Skeletal muscle tissue (tissue), 4 donors: ENCODE results near the gene ADAP1. TPM values are rescaled to one million over a fixed set of nuclear protein-coding genes. Genes with fewer than 3 reads are reported as not detected.
A peak's percentile ranks its signal among the peaks of the same experiment; 100 is the strongest.

Experiments used
- H3K27ac ChIP-seq: one replicate; pipeline ENCODE4 v1.7.0; 2013; ENCODE audit warnings: mild to moderate bottlenecking, low read depth, low read length, inconsistent platforms
- H3K27me3 ChIP-seq, 3 donors: one replicate each; pipeline ENCODE4 v1.7.0; 2013; ENCODE audit warnings: low read length in 3 of 3; ENCODE audit not compliant: control insufficient read depth in 3 of 3, insufficient read depth in 3 of 3
- H3K36me3 ChIP-seq, 3 donors: one replicate each; pipeline ENCODE4 v1.7.0; 2013; ENCODE audit warnings: low read length in 3 of 3; ENCODE audit not compliant: control insufficient read depth in 3 of 3, insufficient read depth in 3 of 3
- H3K4me1 ChIP-seq, 3 donors: one replicate each; pipeline ENCODE4 v1.7.0; 2013; ENCODE audit warnings: low read length in 3 of 3, mild to moderate bottlenecking in 3 of 3; ENCODE audit not compliant: control insufficient read depth in 3 of 3, insufficient read depth in 3 of 3
- H3K4me3 ChIP-seq, 3 donors: one replicate each; pipeline ENCODE4 v1.7.0; 2013; ENCODE audit warnings: low read length in 3 of 3
- H3K9ac ChIP-seq, 3 donors: one replicate each; pipeline ENCODE4 v1.7.0; 2013; ENCODE audit warnings: low read length in 3 of 3, mild to moderate bottlenecking in 3 of 3, moderate library complexity in 2 of 3, low read depth in 1 of 3
- H3K9me3 ChIP-seq, 3 donors: one replicate each; pipeline ENCODE4 v1.7.0; 2013; ENCODE audit warnings: low read length in 3 of 3; ENCODE audit not compliant: control insufficient read depth in 3 of 3
- total RNA-seq: library from RNA; depleted of rRNA; stranded (reverse); fragments of >200 nt; gene quantifications from one replicate; pipeline ENCODE4 v1.2.3, GENCODE V29; 2014
- donor health status: Osteomylitis.

ADAP1 gene
- total RNA-seq, 1 donor from 2014 or later, result 1.0 TPM

DNA sequence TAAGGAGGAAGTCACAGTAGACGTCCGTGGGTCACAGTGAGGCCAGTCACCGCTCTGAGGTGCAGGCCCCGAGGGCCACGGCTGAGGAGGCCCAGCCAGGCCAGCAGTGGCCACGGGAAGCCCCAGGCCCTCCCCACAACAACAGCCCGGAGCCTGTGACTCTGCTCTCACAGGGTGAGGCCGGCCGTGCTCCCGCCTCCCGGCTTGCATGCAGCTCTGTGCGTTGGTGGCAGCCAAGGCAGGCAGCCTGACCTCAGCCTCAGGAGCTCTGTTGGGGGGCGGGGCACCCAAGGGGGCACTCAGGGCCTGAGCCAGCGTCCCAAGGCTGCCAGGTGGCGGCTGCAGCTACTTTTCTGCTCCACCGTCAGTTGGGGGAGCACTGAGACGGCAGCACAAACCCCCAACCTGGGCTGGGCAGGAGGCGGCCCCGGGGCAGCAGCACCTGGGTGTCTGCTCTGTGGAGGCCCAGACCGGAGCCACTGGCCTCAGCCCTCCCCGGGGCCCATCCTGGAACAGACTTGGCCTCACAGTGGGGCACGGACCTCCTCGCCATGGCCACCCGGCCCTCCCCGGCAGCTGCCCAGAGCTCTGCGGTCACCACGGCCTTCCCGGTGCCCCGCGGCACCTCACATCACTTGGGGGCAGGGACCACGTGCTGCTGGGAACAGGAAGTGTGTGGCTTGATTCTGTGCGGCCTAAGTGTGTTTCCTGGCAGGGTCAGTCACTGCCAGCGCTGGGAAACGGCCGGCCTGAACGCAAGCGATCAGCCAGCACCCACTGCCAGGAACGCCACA lies 41.8 kb upstream of the ADAP1 start:
- Histone ChIP-seq H3K9ac (no peak overlapping the region), H3K4me1 (peaks cover 4 to 13% (median 10%) of the 10 kb centered on the region in 3 donors), H3K27ac (no peak overlapping the region), H3K4me3 (no peak overlapping the region), H3K9me3 (no peaks in the 10 kb centered on the region), H3K36me3 (peaks cover 6 to 11% (median 10%) of the 10 kb centered on the region in 3 donors), H3K27me3 (peaks cover 16 to 17% (median 16%) of the 10 kb centered on the region in 3 donors)

DNA sequence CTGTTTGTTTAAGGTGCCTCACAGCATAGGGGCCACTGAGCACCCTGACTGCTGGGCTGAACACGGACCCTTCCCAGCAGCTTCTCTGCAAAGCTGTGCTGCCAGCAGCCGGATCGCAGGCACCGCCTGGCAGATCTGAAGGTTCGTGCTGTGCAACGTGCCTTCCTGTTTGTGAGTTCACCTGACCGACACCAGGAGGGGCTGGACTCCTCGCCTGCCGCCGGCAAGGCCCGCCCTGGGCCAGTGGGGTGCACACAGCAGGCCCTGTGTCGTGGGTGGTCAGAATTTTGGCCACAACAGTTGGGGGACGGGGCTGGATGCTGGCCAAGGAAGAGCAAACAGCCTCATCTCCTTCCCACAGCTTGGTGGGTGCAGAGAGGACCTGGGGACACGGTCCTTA lies 41.1 kb upstream of the ADAP1 start:
- no peak overlapping the region for H3K4me3 ChIP-seq
- no peaks in the 10 kb centered on the region for H3K9me3 ChIP-seq
- H3K4me1 ChIP-seq, result peaks cover 4 to 14% (median 10%) of the 10 kb centered on the region in 3 donors
- no peak overlapping the region for H3K9ac ChIP-seq
- peaks cover 6 to 11% (median 10%) of the 10 kb centered on the region in 3 donors for H3K36me3 ChIP-seq
- H3K27me3 ChIP-seq, result peaks cover 20 to 23% (median 22%) of the 10 kb centered on the region in 3 donors
- H3K27ac ChIP-seq, result no peak overlapping the region

DNA sequence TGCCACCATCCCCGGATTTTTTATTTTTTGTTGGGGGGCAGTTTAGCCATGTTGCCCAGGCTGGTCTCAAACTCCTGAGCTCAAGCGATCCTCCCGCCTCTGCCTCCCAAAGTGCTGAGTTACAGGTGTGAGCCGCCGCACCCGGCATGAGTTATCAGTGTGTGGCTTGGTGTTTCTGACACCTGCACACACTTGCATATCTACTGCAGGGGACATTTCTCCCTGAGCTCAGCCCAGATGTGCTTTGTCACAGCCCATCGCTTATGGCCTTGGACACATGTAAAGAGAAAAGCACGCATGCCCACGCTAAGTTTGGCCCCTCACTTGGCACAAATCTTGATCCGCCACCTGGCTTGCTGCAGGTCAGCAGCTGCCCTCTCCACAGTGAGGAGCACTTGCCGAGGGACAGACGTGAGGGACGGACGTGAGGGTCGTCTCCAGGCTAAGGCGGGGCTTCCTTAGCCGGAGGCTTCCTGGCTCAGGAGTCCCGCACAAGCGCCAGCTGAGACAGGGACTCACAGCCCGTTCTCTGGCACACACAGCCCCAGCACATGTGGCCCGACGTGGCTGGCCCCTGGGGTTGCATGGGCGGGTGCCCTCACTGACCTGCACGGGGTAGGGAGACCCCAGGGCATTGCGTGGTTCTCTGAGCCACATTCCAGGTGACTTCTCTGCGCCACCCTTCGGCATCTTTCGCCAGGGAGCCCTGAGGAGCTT lies 40.3 kb upstream of the ADAP1 start:
- H3K4me3 ChIP-seq, result no peak overlapping the region
- no peak overlapping the region for H3K27ac ChIP-seq

DNA sequence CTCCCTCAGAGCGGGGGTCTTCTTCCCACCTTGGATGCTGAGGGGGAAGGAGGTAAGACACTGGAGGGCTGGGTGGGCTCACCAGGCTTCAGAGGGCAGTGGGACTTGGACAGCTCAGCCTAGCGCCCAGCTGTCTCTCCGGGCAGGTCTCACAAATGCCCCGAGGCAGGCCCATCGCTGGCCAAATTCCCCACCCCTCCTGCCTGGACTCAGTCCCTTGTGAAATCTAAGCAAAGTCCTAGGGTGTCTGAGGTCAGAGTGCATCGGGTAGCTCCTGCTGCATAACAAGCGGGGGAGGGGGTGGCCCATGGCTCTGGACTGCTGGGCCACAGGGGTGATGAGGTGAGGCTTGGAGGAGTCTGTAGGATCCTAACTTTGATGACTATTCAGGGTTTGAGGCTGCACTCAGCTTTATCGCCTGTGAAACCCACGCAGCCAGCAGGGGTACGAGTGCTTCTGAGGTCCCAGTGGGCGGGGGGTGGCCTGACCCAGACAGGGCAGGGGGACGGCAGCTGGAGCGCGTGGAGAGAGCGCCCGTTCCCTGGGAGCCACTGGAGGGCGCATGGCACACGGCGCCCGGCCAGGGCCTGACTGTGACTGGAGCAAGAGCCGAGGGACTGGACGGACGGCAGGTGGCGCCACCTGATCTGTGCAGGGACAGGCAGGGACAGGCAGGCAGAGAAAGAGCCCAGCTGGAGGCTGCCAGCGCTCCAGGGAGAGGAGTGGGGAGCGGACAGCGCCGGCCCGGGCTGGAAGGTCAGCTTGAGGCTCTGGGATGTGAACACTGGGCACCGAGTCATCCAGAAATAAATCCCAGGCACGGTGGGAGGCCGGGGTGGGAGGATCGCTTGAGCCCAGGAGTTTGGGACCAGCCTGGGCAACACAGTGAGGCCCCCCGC lies 38.5 kb upstream of the ADAP1 start:
- Histone ChIP-seq H3K9me3 (no peaks in the 10 kb centered on the region), H3K27me3 (peaks cover 36 to 42% (median 40%) of the 10 kb centered on the region in 3 donors), H3K4me1 (peaks cover 4 to 16% (median 14%) of the 10 kb centered on the region in 3 donors), H3K36me3 (peaks cover 1 to 5% (median 2%) of the 10 kb centered on the region in 3 donors), H3K27ac (no peak overlapping the region), H3K4me3 (no peak overlapping the region), H3K9ac (peak overlapping the region in 1 of 3 donors; percentile 64)

More for the DNA sequence above, 40.3 kb upstream of the ADAP1 start:
- H3K36me3 ChIP-seq, result peaks cover 5 to 9% (median 7%) of the 10 kb centered on the region in 3 donors
- peak overlapping the region in 1 of 3 donors; percentile 25 for H3K9ac ChIP-seq
- peaks cover 25 to 27% (median 26%) of the 10 kb centered on the region in 3 donors for H3K27me3 ChIP-seq
- peaks cover 4 to 16% (median 14%) of the 10 kb centered on the region in 3 donors for H3K4me1 ChIP-seq
- no peaks in the 10 kb centered on the region for H3K9me3 ChIP-seq

DNA sequence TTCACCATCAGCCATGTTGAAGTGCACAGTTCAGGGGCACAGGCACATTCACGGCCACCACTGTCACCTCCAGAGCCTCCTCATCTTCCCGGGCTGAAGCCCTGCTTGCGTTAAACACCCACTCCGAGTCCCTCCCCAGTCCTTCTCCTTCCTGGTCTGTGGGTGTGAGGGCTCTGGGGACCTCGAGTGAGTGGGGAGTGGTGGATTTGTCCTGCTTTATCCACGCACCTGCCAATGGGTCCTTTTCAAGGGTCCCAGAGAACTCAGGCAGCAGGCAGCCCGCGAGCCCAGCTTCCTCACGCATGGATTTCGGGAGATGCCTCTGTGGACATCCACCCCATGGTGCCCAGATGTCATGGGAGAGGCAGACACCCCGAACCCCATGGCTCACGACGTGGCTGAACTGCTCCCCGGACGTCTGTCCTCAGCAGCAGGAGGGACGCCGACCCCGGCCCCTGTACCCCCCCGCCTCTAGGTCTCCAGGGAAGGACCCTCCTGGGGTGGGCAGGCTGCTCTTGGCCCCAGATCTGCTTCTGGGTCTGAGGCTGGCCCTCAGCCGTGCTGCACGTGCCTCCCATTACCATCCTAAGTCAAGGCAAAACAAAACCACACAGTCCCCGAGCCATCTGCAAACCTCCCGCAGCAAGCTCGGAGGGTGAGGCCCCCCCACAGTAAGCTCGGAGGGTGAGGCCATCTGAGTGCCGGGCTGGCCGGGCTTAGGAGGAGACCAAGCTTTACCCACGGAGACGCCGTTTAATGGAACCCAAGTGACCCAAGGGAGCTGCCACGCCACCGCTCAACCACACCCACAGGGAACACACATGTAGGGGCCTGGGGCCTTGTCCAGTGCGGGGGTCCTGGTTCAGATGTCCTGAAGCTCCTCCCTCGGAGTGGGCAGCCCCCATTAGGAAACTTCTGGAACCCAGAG lies 37.5 kb upstream of the ADAP1 start:
- Histone ChIP-seq H3K9me3 (no peaks in the 10 kb centered on the region), H3K4me3 (no peak overlapping the region), H3K9ac (peak overlapping the region in 1 of 3 donors; percentile 33), H3K27me3 (peaks cover 46 to 52% (median 50%) of the 10 kb centered on the region in 3 donors), H3K36me3 (peaks cover 1 to 5% (median 2%) of the 10 kb centered on the region in 3 donors), H3K27ac (no peak overlapping the region), H3K4me1 (peaks cover 4 to 16% (median 14%) of the 10 kb centered on the region in 3 donors)

DNA sequence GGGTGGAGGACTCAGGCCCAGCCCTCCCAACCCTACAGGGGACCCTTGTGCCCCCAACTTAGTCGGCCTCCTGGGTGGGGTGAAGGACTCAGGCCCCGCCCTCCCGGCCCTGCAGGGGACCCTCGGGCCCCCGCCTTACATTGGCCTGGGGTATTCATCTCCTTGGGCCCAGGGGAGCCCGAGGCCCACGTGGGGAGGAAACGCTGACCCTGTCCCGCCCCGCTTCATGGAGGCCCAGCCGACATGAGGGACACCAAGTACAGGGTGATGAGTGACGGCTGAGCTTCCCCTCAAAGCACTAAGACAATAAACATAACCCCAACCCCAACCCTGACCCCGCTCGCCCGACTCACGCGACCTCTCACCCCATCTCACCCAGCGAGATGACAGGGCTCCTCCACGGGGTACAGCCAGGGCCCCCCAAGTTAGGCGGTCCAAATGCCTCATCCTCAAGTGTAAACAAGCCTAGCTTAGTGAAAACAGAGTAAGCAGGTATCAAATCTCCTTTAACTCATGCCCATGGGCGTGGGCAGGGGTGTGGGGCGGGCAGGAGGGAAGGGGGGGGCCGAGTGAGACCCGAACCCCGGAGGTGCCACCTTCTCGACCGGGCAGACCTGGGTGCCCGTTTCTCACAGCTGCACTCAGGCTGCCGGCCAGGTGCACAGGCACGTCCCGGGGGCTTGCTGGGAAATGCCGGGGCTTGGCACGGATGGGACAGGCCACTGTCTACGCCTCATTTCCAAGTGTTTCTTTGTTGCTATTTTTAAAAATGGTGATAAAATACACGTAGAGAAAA lies 36.7 kb upstream of the ADAP1 start:
- Histone ChIP-seq H3K4me3 (no peak overlapping the region), H3K27me3 (peaks cover 55 to 60% (median 58%) of the 10 kb centered on the region in 3 donors), H3K4me1 (peaks cover 4 to 16% (median 14%) of the 10 kb centered on the region in 3 donors), H3K9ac (no peak overlapping the region), H3K36me3 (peaks cover 0 to 5% (median 1%) of the 10 kb centered on the region in 3 donors), H3K27ac (no peak overlapping the region), H3K9me3 (no peaks in the 10 kb centered on the region)

DNA sequence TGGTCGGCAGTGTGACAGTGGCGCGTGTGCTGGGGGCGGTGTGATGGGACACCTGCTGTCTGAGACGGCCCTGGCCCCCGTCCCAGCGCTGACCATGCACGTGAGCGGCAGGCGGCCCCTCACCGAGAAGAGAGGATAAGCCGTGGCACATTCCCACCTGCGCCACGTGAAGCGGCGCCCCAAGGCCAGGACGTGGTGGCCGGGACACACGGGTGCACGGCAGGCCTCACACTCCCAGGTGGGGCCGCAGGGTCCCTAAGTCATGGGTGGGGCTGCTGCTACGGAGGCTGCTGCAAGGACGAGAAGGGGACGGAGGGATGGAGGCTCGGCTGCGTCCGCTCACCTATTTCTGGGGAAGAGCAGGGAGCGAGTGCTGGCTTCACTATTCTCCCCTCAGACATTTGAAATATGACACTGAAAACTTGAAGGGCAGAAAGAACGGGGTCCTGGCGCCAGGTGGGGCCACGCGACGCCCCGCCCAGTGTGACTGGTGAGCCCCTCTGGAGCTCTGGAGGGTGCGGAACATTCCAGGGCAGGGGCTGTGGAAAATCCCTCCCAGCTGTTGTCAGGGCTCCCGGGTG lies 36.0 kb upstream of the ADAP1 start:
- Histone ChIP-seq H3K36me3 (peaks cover 0 to 2% (median 0%) of the 10 kb centered on the region in 3 donors), H3K27me3 (peaks cover 62 to 67% (median 65%) of the 10 kb centered on the region in 3 donors), H3K9ac (no peak overlapping the region), H3K4me1 (peaks cover 4 to 16% (median 14%) of the 10 kb centered on the region in 3 donors), H3K27ac (no peak overlapping the region), H3K9me3 (no peaks in the 10 kb centered on the region), H3K4me3 (no peak overlapping the region)

DNA sequence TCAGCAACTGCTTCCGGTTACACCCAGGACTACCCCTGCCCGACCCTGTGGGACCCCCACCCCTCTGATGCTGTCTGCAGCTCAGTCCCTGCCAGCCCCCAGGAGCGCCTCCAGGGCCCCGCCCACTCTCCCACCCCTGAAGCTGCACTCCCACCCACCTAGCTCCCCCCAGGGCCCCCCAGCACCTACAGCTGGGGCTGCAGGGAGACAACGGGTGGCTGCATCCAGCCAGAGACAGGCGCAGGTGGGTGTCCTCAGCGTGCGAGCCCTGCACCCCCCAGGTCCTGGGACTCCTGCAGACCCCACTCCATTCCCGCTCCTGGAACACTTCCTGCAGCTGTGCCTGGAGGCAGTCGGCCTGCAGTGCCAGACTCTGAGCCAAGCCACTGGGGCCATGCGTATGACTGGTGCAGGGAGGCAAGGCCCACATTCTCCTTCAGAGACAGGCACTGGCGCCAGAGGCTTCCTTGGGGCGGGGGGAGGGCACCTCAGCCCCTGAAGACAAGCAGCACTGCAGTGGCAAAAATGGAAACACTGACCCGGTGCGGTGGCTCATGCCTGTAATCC lies 34.6 kb upstream of the ADAP1 start:
- Histone ChIP-seq H3K36me3 (no peaks in the 10 kb centered on the region), H3K9me3 (no peaks in the 10 kb centered on the region), H3K4me3 (no peak overlapping the region), H3K9ac (no peak overlapping the region), H3K4me1 (peaks cover 4 to 16% (median 14%) of the 10 kb centered on the region in 3 donors), H3K27me3 (peaks cover 69 to 81% (median 78%) of the 10 kb centered on the region in 3 donors), H3K27ac (no peak overlapping the region)
